Measurements from ENCODE around the gene PCDHB16.
"Not testable (repeated sequence)": the region's sequence is repeated elsewhere in the genome, so short reads cannot be mapped to it uniquely, and the experiment has no call there.

PCDHB16 gene

DNA sequence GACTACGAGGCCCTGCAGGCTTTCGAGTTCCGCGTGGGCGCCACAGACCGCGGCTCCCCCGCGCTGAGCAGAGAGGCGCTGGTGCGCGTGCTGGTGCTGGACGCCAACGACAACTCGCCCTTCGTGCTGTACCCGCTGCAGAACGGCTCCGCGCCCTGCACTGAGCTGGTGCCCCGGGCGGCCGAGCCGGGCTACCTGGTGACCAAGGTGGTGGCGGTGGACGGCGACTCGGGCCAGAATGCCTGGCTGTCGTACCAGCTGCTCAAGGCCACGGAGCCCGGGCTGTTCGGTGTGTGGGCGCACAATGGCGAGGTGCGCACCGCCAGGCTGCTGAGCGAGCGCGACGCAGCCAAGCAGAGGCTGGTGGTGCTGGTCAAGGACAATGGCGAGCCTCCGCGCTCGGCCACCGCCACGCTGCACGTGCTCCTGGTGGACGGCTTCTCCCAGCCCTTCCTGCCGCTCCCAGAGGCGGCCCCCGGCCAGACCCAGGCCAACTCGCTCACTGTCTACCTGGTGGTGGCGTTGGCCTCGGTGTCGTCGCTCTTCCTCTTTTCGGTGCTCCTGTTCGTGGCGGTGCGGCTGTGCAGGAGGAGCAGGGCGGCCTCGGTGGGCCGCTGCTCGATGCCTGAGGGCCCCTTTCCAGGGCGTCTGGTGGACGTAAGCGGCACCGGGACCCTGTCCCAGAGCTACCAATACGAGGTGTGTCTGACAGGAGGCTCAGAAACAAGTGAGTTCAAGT is 2.1 kb downstream of the PCDHB16 start:
- not testable (repeated sequence) for DNase-seq

GRCh38 chr5:141186897-141187512 is 4.8 kb downstream of the PCDHB16 start, which contains the start of gene PCDHB9:
Gene PCDHB9, plus strand, starts transcription at chr5:141187161. Its CDS starts 158 bp downstream, at chr5:141187319.
- peak; percentile 46 for DNase-seq

DNA sequence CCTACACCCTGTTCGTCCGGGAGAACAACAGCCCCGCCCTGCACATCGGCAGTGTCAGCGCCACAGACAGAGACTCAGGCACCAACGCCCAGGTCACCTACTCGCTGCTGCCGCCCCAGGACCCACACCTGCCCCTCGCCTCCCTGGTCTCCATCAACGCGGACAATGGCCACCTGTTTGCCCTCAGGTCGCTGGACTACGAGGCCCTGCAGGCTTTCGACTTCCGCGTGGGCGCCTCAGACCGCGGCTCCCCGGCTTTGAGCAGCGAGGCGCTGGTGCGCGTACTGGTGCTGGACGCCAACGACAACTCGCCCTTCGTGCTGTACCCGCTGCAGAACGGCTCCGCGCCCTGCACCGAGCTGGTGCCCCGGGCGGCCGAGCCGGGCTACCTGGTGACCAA is 6.5 kb downstream of the PCDHB16 start:
- not testable (repeated sequence) for DNase-seq

GRCh38 chr5:141189131-141189530 is 6.9 kb downstream of the PCDHB16 start:
- not testable (repeated sequence) for DNase-seq

DNA sequence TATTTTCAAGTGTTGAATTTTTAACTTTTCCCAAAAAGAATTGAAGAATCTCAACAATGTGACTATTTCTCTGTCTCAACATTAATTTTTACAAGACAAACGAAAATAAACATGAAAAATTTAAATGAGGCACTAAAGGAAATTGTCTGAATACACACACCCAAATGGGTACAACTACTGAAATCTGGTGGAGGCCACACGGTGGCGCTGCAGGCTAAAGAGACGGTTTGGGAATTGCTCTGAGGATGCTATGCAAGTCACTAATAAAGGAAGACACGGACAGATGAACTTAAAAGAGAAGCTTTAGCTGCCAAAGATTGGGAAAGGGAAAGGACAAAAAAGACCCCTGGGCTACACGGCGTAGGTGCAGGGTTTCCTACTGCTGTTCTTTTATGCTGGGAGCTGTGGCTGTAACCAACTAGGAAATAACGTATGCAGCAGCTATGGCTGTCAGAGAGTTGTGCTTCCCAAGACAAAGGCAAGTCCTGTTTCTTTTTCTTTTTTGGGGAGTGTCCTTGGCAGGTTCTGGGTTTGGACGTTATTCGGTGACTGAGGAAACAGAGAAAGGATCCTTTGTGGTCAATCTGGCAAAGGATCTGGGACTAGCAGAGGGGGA is 10.0 kb downstream of the PCDHB16 start, which contains the start of gene PCDHB10:
TSS of gene PCDHB10 (plus strand) at position 244 of the 616 bp plus-strand sequence. CDS start at position 444, 200 bp downstream.
- DNase-seq: peak; percentile 56

DNA sequence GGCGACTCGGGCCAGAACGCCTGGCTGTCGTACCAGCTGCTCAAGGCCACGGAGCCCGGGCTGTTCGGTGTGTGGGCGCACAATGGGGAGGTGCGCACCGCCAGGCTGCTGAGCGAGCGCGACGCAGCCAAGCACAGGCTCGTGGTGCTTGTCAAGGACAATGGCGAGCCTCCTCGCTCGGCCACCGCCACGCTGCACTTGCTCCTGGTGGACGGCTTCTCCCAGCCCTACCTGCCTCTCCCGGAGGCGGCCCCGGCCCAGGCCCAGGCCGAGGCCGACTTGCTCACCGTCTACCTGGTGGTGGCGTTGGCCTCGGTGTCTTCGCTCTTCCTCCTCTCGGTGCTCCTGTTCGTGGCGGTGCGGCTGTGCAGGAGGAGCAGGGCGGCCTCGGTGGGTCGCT is 12.1 kb downstream of the PCDHB16 start:
- not testable (repeated sequence) for DNase-seq

DNA sequence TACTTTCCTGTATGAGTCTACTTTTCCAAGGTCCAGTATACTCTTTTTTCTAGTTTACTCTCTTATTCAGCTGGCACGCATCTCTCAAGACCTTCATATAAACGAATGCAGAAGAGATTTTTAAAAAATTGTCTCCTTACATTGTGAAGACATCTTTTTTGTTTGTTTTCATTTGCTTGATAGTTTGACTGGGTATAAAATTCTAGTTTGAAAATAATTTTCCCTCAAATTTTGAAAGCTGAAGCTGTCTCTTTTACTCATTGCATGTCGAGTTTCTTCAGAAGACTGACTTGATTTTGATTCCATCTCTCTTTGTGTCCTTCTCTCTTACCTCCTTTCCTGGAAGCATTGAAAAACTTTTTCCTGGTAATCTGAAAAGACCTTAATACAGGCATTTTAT is 14.2 kb downstream of the PCDHB16 start:
- no peak for DNase-seq

- no peak for DNase-seq
These were observed 17.4 kb downstream of the PCDHB16 start, which contains the start of gene PCDHB11 for GRCh38 chr5:141199359-141200235. Gene PCDHB11, plus strand, starts transcription at chr5:141199627. Its CDS starts 148 bp downstream, at chr5:141199775.

DNA sequence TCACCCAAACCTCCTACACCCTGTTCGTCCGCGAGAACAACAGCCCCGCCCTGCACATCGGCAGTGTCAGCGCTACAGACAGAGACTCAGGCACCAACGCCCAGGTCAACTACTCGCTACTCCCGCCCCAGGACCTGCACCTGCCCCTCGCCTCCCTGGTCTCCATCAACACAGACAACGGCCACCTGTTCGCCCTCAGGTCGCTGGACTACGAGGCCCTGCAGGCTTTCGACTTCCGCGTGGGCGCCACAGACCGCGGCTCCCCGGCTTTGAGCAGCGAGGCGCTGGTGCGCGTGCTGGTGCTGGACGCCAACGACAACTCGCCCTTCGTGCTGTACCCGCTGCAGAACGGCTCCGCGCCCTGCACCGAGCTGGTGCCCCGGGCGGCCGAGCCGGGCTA is 18.9 kb downstream of the PCDHB16 start:
- DNase-seq: not testable (repeated sequence)

GRCh38 chr5:141201646-141202045 is 19.5 kb downstream of the PCDHB16 start:
- DNase-seq: not testable (repeated sequence)

- DNase-seq: no peak
These were observed 26.3 kb downstream of the PCDHB16 start, which contains the start of gene PCDHB12 for GRCh38 chr5:141208478-141208877. Gene PCDHB12, plus strand, starts transcription at chr5:141208719. Its CDS starts 189 bp downstream, at chr5:141208908.

DNA sequence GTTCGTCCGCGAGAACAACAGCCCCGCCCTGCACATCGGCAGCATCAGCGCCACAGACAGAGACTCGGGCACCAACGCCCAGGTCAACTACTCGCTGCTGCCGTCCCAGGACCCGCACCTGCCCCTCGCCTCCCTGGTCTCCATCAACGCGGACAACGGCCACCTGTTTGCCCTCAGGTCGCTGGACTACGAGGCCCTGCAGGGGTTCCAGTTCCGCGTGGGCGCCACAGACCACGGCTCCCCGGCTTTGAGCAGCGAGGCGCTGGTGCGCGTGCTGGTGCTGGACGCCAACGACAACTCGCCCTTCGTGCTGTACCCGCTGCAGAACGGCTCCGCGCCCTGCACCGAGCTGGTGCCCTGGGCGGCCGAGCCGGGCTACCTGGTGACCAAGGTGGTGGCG is 28.1 kb downstream of the PCDHB16 start:
- DNase-seq: not testable (repeated sequence)

GRCh38 chr5:141210849-141211248 is 28.7 kb downstream of the PCDHB16 start:
- not testable (repeated sequence) for DNase-seq

DNA sequence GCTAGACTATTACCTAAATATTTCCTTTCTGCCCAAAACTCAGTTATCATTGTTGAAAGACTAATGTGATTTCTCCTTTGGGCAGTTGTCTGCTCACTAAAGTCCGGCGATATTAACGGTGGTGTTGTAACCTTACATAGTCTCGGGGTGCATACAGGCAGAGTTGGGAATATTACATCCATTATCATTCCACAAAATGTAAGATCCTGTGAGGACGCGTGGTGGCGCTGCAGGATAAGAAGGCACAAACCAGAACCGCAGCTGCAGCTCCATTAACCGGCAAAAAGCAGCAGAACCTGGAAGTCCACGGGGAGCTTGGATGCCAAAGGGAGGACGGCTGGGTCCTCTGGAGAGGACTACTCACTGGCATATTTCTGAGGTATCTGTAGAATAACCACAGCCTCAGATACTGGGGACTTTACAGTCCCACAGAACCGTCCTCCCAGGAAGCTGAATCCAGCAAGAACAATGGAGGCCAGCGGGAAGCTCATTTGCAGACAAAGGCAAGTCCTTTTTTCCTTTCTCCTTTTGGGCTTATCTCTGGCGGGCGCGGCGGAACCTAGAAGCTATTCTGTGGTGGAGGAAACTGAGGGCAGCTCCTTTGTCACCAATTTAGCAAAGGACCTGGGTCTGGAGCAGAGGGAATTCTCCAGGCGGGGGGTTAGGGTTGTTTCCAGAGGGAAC is 31.6 kb downstream of the PCDHB16 start, which contains the start of gene PCDHB13:
TSS of gene PCDHB13 (plus strand) at position 264 of the 684 bp plus-strand sequence. CDS start at position 469, 205 bp downstream.
- peak; percentile 18 for DNase-seq

- DNase-seq: not testable (repeated sequence)
These were observed 32.4 kb downstream of the PCDHB16 start for GRCh38 chr5:141214583-141214982.

- not testable (repeated sequence) for DNase-seq
These were observed 33.3 kb downstream of the PCDHB16 start for GRCh38 chr5:141215504-141215903.

- not testable (repeated sequence) for DNase-seq
These were observed 33.8 kb downstream of the PCDHB16 start for GRCh38 chr5:141216035-141216434.

DNA sequence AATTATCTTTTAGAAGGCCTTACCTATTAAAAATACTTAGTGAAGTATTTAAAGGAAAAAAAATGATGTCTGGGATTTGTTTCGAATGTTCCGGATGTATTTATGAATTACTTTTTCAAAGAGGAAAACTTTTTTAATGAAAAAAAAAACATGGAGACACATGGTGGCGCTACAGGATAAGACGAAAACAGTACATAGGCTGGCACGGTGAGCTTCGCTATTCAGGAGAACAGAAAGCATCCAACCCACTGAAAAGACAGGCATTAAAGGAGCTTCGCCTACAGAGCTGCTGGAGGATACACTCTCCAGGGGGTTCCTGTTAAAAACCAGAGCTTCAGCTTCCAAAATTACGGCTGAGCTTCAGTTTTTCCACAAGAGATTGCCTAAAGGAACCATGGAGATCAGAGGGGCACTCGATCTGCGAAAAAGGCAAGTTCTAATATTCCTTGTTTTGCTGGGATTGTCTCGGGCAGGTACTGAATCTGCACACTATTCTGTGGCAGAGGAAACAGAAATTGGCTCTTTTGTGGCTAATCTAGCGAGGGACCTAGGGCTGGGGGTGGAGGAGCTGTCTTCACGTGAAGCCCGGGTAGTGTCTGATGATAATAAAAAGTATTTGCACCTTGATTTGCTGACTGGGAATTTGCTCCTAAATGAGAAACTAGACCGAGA is 41.1 kb downstream of the PCDHB16 start, which contains the start of gene PCDHB14:
TSS of gene PCDHB14 (plus strand) at position 232 of the 672 bp plus-strand sequence. CDS start at position 395, 163 bp downstream.
- DNase-seq: no peak

DNA sequence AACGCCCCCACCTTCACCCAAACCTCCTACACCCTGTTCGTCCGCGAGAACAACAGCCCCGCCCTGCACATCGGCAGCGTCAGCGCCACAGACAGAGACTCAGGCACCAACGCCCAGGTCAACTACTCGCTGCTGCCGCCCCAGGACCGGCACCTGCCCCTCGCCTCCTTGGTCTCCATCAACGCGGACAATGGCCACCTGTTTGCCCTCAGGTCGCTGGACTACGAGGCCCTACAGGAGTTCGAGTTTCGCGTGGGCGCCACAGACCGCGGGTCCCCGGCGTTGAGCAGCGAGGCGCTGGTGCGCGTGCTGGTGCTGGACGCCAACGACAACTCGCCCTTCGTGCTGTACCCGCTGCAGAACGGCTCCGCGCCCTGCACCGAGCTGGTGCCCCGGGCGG is 42.7 kb downstream of the PCDHB16 start:
- DNase-seq: not testable (repeated sequence)

DNA sequence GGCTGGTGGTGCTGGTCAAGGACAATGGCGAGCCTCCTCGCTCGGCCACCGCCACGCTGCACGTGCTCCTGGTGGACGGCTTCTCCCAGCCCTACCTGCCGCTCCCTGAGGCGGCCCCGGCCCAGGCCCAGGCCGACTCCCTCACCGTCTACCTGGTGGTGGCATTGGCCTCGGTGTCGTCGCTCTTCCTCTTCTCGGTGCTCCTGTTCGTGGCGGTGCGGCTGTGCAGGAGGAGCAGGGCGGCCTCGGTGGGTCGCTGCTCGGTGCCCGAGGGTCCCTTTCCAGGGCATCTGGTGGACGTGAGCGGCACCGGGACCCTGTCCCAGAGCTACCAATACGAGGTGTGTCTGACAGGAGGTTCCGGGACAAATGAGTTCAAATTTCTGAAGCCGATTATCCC is 43.2 kb downstream of the PCDHB16 start:
- not testable (repeated sequence) for DNase-seq

Data from activated CD4-positive, alpha-beta T cell treated with anti-CD3 and anti-CD28 coated beads for 48 hours (primary cell).